ENCODE measurements around the gene HELLS.
"Not testable (repeated sequence)": the region's sequence is repeated elsewhere in the genome, so short reads cannot be mapped to it uniquely, and the experiment has no call there.

Gene HELLS

GRCh38 chr10:94630017-94630688 lies 84.6 kb downstream of the HELLS start:
- no peaks in the 10 kb centered on the region for H3K4me1 ChIP-seq
- H3K27ac ChIP-seq: no peak overlapping the region
- H3K27me3 ChIP-seq: no peaks in the 10 kb centered on the region
- DNase-seq: no peak
- H3K36me3 ChIP-seq: no peaks in the 10 kb centered on the region
- TF ChIP-seq CTCF (IDR thresholded peaks at IDR 0.05): peak; percentile 23 to 35
- H3K4me3 ChIP-seq: no peak overlapping the region
- intact Hi-C loops (cut with DNase I; ENCODE audit: low total_unique reads): no loop called here
- peaks cover 0 to 11% (median 10%) of the 10 kb centered on the region in 3 donors for H3K9me3 ChIP-seq

GRCh38 chr10:94631077-94631875 lies 85.7 kb downstream of the HELLS start:
- no peak overlapping the region for H3K4me3 ChIP-seq
- peaks cover 0 to 11% (median 10%) of the 10 kb centered on the region in 3 donors for H3K9me3 ChIP-seq
- no peaks in the 10 kb centered on the region for H3K36me3 ChIP-seq
- no peaks in the 10 kb centered on the region for H3K27me3 ChIP-seq
- H3K4me1 ChIP-seq: no peaks in the 10 kb centered on the region
- no peak overlapping the region for H3K27ac ChIP-seq
- DNase-seq: no peak
- intact Hi-C loops (cut with DNase I; ENCODE audit: low total_unique reads): no loop called here
- no peak for TF ChIP-seq CTCF (IDR thresholded peaks at IDR 0.05)

GRCh38 chr10:94632954-94633353 lies 87.4 kb downstream of the HELLS start:
- no peak overlapping the region for H3K4me3 ChIP-seq
- H3K4me1 ChIP-seq: no peaks in the 10 kb centered on the region
- peaks cover 0 to 12% (median 11%) of the 10 kb centered on the region in 3 donors for H3K9me3 ChIP-seq
- no peak for DNase-seq
- no peak overlapping the region for H3K27ac ChIP-seq
- H3K36me3 ChIP-seq: no peaks in the 10 kb centered on the region
- no peak for TF ChIP-seq CTCF (IDR thresholded peaks at IDR 0.05)
- H3K27me3 ChIP-seq: no peaks in the 10 kb centered on the region
- intact Hi-C loops (cut with DNase I; ENCODE audit: low total_unique reads): no loop called here

- intact Hi-C loops (cut with DNase I; ENCODE audit: low total_unique reads); H3K4me1 ChIP-seq; DNase-seq; H3K27me3 ChIP-seq; H3K36me3 ChIP-seq; H3K27ac ChIP-seq; H3K4me3 ChIP-seq: not testable (repeated sequence)
- peaks cover 0 to 20% (median 13%) of the 10 kb centered on the region in 3 donors for H3K9me3 ChIP-seq
Observed at GRCh38 chr10:94638097-94638496, 92.5 kb downstream of the HELLS start.

GRCh38 chr10:94639902-94640301 lies 94.3 kb downstream of the HELLS start:
- Histone ChIP-seq H3K4me1 (no peaks in the 10 kb centered on the region), H3K9me3 (peaks cover 0 to 17% (median 9%) of the 10 kb centered on the region in 3 donors), H3K27me3 (no peaks in the 10 kb centered on the region), H3K4me3 (no peak overlapping the region), H3K27ac (no peak overlapping the region), H3K36me3 (no peaks in the 10 kb centered on the region)
- intact Hi-C loops (cut with DNase I; ENCODE audit: low total_unique reads): no loop called here
- no peak for TF ChIP-seq CTCF (IDR thresholded peaks at IDR 0.05)
- DNase-seq: no peak

- H3K4me1 ChIP-seq: no peaks in the 10 kb centered on the region
- H3K36me3 ChIP-seq: no peaks in the 10 kb centered on the region
- no peak overlapping the region for H3K4me3 ChIP-seq
- DNase-seq: no peak
- no peaks in the 10 kb centered on the region for H3K27me3 ChIP-seq
- intact Hi-C loops (cut with DNase I; ENCODE audit: low total_unique reads): no loop called here
- H3K27ac ChIP-seq: no peak overlapping the region
- peaks cover 0 to 17% (median 9%) of the 10 kb centered on the region in 3 donors for H3K9me3 ChIP-seq
- TF ChIP-seq CTCF (IDR thresholded peaks at IDR 0.05): no peak
Observed at GRCh38 chr10:94640562-94640961, 95.0 kb downstream of the HELLS start.

Data from tibial artery (tissue), 4 donors.